Retinal pigment epithelial cell (primary cell): Measurements from ENCODE around the gene COL1A1.

ENCODE experiments used
- DNase-seq: peaks from one replicate; pipeline ENCODE4 v3.0.0-alpha.2; 2010; ENCODE audit warnings: low read depth
- H3K4me3 ChIP-seq: 2 replicates; pipeline ENCODE4 v1.5.1; 2011; ENCODE audit warnings: mild to moderate bottlenecking, low read length, control low read depth, moderate library complexity
- TF ChIP-seq, protein P1 (sequence below): conservative IDR thresholded peaks from 2 replicates; pipeline ENCODE4 v1.5.1; 2011; ENCODE audit warnings: low read depth, low read length, control low read depth, inconsistent platforms

The COL1A1 gene

DNA sequence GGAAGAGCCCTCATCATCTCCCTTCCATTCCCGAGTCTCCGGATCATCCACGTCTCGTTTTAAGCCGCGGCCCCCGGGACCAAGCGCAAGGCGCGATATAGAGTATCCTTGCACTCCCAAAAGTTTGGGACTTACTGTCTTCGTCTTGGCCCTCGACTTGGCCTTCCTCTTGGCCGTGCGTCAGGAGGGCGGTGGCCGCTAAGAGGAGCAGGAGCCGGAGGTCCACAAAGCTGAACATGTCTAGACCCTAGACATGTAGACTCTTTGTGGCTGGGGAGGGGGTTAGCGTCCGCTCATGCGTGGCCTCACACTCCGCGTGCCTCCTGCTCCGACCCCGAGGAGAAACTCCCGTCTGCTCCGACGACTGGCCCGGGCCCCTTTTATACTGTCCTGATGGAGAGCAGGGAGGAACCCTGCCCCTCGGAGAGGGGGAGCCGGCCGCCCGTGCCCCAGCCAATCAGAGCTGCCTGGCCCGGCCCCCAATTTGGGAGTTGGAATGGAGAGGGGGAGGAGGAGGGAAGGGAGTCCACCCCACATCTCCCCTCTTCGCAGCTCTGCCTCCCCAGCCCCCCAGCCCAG is at the start of gene COL1A1:
Gene COL1A1 (minus strand): TSS at position 356 of the 579 bp plus-strand sequence. CDS start 118 bp downstream, at position 238.
- H3K4me3 ChIP-seq, result peak within 1 kb of the TSS; percentile 54
- TF ChIP-seq, protein P1, sequence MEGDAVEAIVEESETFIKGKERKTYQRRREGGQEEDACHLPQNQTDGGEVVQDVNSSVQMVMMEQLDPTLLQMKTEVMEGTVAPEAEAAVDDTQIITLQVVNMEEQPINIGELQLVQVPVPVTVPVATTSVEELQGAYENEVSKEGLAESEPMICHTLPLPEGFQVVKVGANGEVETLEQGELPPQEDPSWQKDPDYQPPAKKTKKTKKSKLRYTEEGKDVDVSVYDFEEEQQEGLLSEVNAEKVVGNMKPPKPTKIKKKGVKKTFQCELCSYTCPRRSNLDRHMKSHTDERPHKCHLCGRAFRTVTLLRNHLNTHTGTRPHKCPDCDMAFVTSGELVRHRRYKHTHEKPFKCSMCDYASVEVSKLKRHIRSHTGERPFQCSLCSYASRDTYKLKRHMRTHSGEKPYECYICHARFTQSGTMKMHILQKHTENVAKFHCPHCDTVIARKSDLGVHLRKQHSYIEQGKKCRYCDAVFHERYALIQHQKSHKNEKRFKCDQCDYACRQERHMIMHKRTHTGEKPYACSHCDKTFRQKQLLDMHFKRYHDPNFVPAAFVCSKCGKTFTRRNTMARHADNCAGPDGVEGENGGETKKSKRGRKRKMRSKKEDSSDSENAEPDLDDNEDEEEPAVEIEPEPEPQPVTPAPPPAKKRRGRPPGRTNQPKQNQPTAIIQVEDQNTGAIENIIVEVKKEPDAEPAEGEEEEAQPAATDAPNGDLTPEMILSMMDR, result no peak
- no peak for DNase-seq

DNA sequence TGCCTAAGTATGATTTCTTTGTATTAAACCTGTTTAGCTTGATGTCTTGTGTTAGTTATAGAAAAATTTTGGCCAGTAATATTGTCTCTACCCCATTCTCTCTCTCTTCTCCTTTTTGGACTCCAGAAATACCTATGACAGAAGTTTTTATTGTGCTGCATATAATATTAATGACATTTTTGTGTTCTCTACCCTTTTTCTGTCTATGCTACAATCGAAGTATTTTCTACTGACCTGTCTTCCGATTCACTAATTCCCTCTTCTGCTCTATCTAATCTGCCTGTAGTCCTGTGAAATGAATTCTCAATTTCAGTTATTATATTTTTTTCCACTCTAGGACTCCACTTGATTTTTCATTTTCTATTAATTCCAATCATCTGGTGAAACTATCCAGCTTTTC is 46.8 kb upstream of the COL1A1 start:
- no peak overlapping the region for H3K4me3 ChIP-seq
- DNase-seq, result no peak
- TF ChIP-seq, protein P1, result no peak

DNA sequence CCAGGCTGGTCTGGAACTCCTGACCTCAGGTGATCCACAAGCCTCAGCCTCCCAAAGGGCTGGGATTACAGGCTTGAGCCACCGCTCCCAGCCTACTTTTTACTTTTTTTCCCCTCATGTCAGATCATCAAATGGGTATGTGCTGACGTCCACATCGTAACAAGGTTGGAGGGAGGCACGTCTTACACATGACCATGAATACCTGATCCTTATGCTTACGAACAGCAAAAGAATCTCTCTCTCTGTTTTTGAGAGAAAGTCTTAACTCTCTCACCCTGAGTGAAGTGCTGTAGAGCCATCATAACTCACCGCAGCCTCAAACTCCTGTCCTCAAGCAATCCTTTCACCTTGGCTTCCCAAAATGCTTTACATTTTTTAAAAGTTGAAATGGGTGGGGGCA is 43.3 kb upstream of the COL1A1 start:
- H3K4me3 ChIP-seq, result no peak overlapping the region
- DNase-seq, result no peak
- TF ChIP-seq, protein P1, result no peak

DNA sequence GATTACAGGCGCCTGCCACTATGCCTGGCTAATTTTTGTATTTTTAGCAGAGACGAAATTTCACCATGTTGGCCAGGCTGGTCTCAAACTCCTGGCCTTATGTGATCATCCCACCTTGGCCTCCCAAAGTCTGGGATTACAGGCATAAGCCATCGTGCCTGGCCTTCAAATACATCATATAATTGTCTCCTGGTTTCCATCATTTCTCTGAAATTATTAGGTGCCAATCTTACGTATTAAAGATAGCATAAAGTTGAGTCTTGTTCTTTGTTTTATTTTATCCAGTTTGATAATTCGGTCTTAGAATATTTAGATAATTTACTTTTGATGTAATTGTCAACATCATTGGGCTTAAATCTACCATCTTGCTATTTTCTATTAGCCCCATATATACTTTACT is 40.0 kb upstream of the COL1A1 start:
- no peak for DNase-seq
- TF ChIP-seq, protein P1, result no peak
- no peak overlapping the region for H3K4me3 ChIP-seq

DNA sequence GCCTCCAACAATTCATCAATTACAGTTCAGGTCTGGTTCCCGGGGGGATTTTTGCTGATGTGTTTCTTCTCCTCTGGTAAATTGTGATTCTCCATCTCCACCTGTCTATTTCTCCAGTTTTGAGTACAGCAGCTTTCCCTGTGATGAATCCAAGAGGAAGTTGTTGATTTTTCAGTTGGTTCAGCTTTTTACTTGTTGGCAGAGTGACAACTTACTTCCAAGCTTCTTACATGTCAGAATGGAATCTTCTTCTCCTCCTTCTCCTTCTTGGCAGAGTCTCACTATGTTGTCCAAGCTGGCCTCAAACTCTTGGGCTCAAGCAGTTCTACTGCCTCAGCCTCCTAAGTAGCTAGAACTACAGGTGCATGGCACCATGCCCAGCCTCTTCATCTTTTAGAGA is 39.4 kb upstream of the COL1A1 start:
- TF ChIP-seq, protein P1, result no peak
- no peak overlapping the region for H3K4me3 ChIP-seq
- DNase-seq, result no peak

DNA sequence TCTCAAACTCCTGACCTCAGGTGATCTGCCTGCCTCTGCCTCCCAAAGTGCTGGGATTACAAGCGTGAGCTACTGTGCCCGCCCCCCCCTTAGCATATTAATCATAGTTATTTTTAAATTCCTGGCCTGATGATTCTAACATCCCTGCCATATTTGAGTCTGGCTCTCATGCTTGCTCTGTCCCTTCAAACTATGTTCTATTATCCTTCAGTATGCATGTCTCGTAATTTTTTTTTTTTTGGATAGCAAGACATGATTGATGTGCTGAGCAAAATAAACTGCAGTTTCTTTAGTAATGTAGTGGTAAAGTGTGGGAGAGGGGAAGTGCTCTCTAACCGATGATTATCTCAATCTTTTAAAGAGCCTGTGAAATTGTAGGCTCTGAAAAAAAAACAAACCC is 38.5 kb upstream of the COL1A1 start:
- H3K4me3 ChIP-seq, result no peak overlapping the region
- TF ChIP-seq, protein P1, result no peak
- DNase-seq, result no peak

DNA sequence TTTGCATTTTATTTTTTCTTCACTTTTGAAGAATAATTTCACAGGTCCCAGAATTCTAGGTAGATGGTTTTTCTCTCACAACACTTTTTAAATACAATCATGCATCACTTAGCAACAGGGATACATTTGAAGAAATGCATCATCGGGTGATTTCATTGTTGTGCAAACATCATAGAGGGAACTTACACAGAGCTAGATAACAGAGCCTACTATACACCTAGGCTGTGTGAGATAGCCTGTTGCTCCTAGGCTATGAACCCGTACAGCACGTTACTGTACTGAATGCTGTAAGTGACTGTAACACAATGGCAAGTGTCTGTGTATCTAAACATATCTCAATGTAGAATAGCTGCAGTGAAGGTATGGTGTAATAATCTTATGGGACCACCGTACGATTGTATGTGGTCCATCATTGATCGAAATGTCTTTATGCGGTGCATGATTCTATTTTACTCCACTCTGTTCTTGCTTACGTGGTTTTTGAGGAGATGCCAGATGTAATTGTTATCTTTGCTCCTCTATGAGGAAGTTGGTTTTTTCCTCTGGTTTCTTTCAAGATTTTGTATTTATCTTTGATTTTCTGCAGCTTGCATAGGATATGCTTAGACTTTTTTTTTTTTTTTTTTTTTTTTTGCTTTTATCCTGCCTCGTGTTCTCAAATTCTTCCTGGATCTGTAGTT is 37.3 kb upstream of the COL1A1 start:
- no peak for DNase-seq
- TF ChIP-seq, protein P1, result no peak
- H3K4me3 ChIP-seq, result no peak overlapping the region
